Tibial nerve (tissue), 3 donors: ENCODE results near the gene QSOX2.

Source experiments
- POLR2A ChIP-seq, 2 donors: fragments of 450-650 bp; IDR thresholded peaks; one replicate each; pipeline ENCODE4 v1.6.1; 2017; ENCODE audit warnings: antibody characterized with exemption in 2 of 2, mild to moderate bottlenecking in 2 of 2, moderate library complexity in 2 of 2
- TF ChIP-seq, protein P1 (sequence below), 5 experiments: fragments of 200-600 bp in 3 of 5; fragments of 450-650 bp in 2 of 5; sonication (generic) in 3 of 5; IDR thresholded peaks; one replicate each; pipeline ENCODE4 v1.5.1; 2016 to 2019; ENCODE audit warnings: antibody characterized with exemption in 5 of 5, mild to moderate bottlenecking in 3 of 5, moderate library complexity in 2 of 5

DNA sequence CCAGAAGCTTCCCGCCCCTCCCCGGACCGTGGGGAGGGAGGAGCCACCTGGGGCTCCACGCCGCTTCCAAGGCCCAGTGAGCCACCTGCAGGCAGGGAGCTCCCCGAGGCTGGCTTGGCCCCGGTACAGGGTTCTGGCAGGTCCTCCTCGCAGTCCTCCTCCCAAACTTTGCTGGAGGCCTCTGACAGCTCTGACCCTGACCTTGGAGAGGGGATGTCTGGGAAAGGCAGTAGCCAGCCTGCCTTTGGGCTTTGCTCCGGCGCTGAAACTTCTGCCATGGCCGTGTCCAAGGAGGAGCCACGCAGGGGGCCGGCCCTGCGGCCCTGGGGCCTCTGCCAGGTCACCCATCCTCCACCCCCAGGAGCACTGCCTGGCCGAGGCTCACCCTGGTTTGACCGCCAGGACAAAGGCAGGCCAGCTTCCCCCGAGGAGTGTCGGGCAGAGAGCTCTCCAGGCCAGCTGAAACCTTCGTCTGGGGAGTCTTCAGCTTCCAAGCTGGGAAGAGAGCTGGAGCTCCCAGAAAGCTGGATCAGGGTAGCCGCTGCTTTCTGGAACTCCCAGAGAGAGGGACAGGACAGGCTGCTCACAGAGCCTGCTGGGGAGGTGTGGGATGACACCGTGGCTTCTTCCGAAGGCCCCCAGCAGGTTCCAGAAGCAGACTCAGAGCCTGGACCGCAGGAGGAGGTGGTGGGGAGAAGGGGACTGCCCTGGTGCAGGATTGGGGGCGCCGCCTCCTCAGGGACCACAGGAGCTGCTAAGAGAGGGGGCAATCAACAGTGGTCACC, 9.0 kb upstream of the QSOX2 start:
- TF ChIP-seq POLR2A (IDR thresholded peaks at IDR 0.05), result no peak
- TF ChIP-seq, protein P1, sequence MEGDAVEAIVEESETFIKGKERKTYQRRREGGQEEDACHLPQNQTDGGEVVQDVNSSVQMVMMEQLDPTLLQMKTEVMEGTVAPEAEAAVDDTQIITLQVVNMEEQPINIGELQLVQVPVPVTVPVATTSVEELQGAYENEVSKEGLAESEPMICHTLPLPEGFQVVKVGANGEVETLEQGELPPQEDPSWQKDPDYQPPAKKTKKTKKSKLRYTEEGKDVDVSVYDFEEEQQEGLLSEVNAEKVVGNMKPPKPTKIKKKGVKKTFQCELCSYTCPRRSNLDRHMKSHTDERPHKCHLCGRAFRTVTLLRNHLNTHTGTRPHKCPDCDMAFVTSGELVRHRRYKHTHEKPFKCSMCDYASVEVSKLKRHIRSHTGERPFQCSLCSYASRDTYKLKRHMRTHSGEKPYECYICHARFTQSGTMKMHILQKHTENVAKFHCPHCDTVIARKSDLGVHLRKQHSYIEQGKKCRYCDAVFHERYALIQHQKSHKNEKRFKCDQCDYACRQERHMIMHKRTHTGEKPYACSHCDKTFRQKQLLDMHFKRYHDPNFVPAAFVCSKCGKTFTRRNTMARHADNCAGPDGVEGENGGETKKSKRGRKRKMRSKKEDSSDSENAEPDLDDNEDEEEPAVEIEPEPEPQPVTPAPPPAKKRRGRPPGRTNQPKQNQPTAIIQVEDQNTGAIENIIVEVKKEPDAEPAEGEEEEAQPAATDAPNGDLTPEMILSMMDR (IDR thresholded peaks at IDR 0.05), result no peak
